HG02970 (cell line): ENCODE results near the gene CBX5.
A peak's percentile ranks its signal among the peaks of the same experiment; 100 is the strongest.
"Not testable (repeated sequence)": the region's sequence is repeated elsewhere in the genome, so short reads cannot be mapped to it uniquely, and the experiment has no call there.

Experiments
- ATAC-seq: cut with Tn5 transposase; IDR thresholded peaks from one replicate; pipeline ENCODE4 v1.9.1; 2021; ENCODE audit warnings: mild to moderate bottlenecking, moderate library complexity, moderate number of reproducible peaks; ENCODE audit not compliant: unreplicated experiment, low FRiP score

Gene CBX5

GRCh38 chr12:54272214-54272613 is 7.7 kb downstream of the CBX5 start:
- ATAC-seq, result no peak

GRCh38 chr12:54270345-54270744 is 9.6 kb downstream of the CBX5 start:
- no peak for ATAC-seq

- ATAC-seq, result no peak
Measured at GRCh38 chr12:54266852-54267251, 13.1 kb downstream of the CBX5 start.

GRCh38 chr12:54265364-54265812 is 14.5 kb downstream of the CBX5 start:
- no peak for ATAC-seq

- no peak for ATAC-seq
Measured at GRCh38 chr12:54262403-54262925, 17.5 kb downstream of the CBX5 start.

- no peak for ATAC-seq
Measured at GRCh38 chr12:54261815-54262402, 18.0 kb downstream of the CBX5 start.

- peak; percentile 63 for ATAC-seq
Measured at GRCh38 chr12:54259194-54260011, 20.5 kb downstream of the CBX5 start.

- ATAC-seq, result no peak
Measured at GRCh38 chr12:54258201-54258681, 21.7 kb downstream of the CBX5 start.

- no peak for ATAC-seq
Measured at GRCh38 chr12:54257332-54257731, 22.6 kb downstream of the CBX5 start.

- no peak for ATAC-seq
Measured at GRCh38 chr12:54253240-54253639, 26.7 kb downstream of the CBX5 start.

GRCh38 chr12:54251667-54252284 is 28.1 kb downstream of the CBX5 start:
- ATAC-seq, result no peak

GRCh38 chr12:54249489-54249888 is 30.4 kb downstream of the CBX5 start:
- ATAC-seq, result no peak

GRCh38 chr12:54246011-54246641 is 33.8 kb downstream of the CBX5 start:
- no peak for ATAC-seq

GRCh38 chr12:54240971-54241588 is 38.8 kb downstream of the CBX5 start:
- no peak for ATAC-seq

- ATAC-seq, result no peak
Measured at GRCh38 chr12:54240129-54240528, 39.8 kb downstream of the CBX5 start.

- no peak for ATAC-seq
Measured at GRCh38 chr12:54239620-54240019, 40.3 kb downstream of the CBX5 start.

- ATAC-seq, result no peak
Measured at GRCh38 chr12:54238531-54238930, 41.4 kb downstream of the CBX5 start.

- ATAC-seq, result no peak
Measured at GRCh38 chr12:54232790-54233189, 47.1 kb downstream of the CBX5 start.

- not testable (repeated sequence) for ATAC-seq
Measured at GRCh38 chr12:54231269-54231668, 48.7 kb downstream of the CBX5 start.

- no peak for ATAC-seq
Measured at GRCh38 chr12:54230555-54230954, 49.4 kb downstream of the CBX5 start.
